GM23338 (cell line): Measurements from ENCODE around the gene KIFBP. TPM values are rescaled to one million over a fixed set of nuclear protein-coding genes. Genes with fewer than 3 reads are reported as not detected.

ENCODE experiments used
- ATAC-seq: fragments of 200-7000 bp; cut with Tn5 transposase; 3 replicates; pipeline ENCODE4 v1.9.1; 2020
- DNase-seq: peaks from one replicate; pipeline ENCODE4 v3.0.0-alpha.2; 2015; ENCODE audit warnings: low spot score
- H2AFZ ChIP-seq: fragments of 200-600 bp; sonication (generic); 2 replicates; pipeline ENCODE4 v1.8.0; 2016; ENCODE audit warnings: antibody characterized with exemption, mild to moderate bottlenecking, moderate library complexity
- H3F3A ChIP-seq: fragments of 200-600 bp; sonication (generic); replicated peaks from 2 replicates; pipeline ENCODE4 v1.8.0; 2017; ENCODE audit warnings: antibody characterized with exemption, mixed run types, low read depth
- H3K27ac ChIP-seq: fragments of 200-600 bp; sonication (generic); 2 replicates; pipeline ENCODE4 v1.6.1; 2016; ENCODE audit warnings: low read depth
- H3K27me3 ChIP-seq: fragments of 200-600 bp; sonication (generic); 2 replicates; pipeline ENCODE4 v1.8.0; 2016; ENCODE audit warnings: mild to moderate bottlenecking, mixed run types, moderate library complexity; ENCODE audit not compliant: insufficient read depth
- H3K36me3 ChIP-seq: fragments of 200-600 bp; sonication (generic); 2 replicates; pipeline ENCODE4 v1.8.0; 2016; ENCODE audit warnings: mild to moderate bottlenecking; ENCODE audit not compliant: insufficient read depth
- H3K4me1 ChIP-seq: fragments of 200-600 bp; sonication (generic); 2 replicates; pipeline ENCODE4 v1.8.0; 2016; ENCODE audit warnings: mild to moderate bottlenecking, moderate library complexity; ENCODE audit not compliant: insufficient read depth
- H3K4me2 ChIP-seq: fragments of 200-600 bp; sonication (generic); 2 replicates; pipeline ENCODE4 v1.7.1; 2017; ENCODE audit warnings: mixed run types
- H3K4me3 ChIP-seq: fragments of 200-600 bp; sonication (generic); 2 replicates; pipeline ENCODE4 v1.6.1; 2016; ENCODE audit warnings: mixed run types
- H3K79me2 ChIP-seq: fragments of 200-600 bp; sonication (generic); replicated peaks from 2 replicates; pipeline ENCODE4 v1.8.0; 2017; ENCODE audit warnings: mild to moderate bottlenecking; ENCODE audit not compliant: insufficient read depth
- H3K9me2 ChIP-seq: fragments of 200-600 bp; sonication (generic); 2 replicates; pipeline ENCODE4 v1.8.0; 2017; ENCODE audit not compliant: insufficient read depth
- H4K20me1 ChIP-seq: fragments of 200-600 bp; sonication (generic); replicated peaks from 2 replicates; pipeline ENCODE4 v1.8.0; 2017; ENCODE audit warnings: mild to moderate bottlenecking; ENCODE audit not compliant: insufficient read depth
- H3K27ac Mint-ChIP-seq: 2 replicates; pipeline ENCODE4 v1.8.0; 2020; ENCODE audit warnings: inconsistent platforms, mild to moderate bottlenecking, moderate library complexity, mixed read lengths
- H3K27me3 Mint-ChIP-seq: 3 replicates; pipeline ENCODE4 v1.8.0; 2022; ENCODE audit warnings: low read depth, mild to moderate bottlenecking, moderate library complexity, mixed read lengths, inconsistent platforms; ENCODE audit not compliant: insufficient read depth, poor library complexity
- H3K36me3 Mint-ChIP-seq: 3 replicates; pipeline ENCODE4 v1.8.0; 2021; ENCODE audit warnings: low read depth, mild to moderate bottlenecking, inconsistent platforms, moderate library complexity, mixed read lengths
- H3K4me1 Mint-ChIP-seq: 3 replicates; pipeline ENCODE4 v1.8.0; 2020; ENCODE audit warnings: mild to moderate bottlenecking, inconsistent platforms, mixed read lengths
- H3K4me3 Mint-ChIP-seq: 3 replicates; pipeline ENCODE4 v1.8.0; 2021; ENCODE audit warnings: moderate library complexity, mild to moderate bottlenecking, inconsistent platforms, mixed read lengths
- H3K9me3 Mint-ChIP-seq: 3 replicates; pipeline ENCODE4 v1.8.0; 2020; ENCODE audit warnings: moderate library complexity, mild to moderate bottlenecking, inconsistent platforms, mixed read lengths
- EZH2 ChIP-seq: fragments of 200-600 bp; sonication (generic); IDR thresholded peaks from one replicate; pipeline ENCODE4 v1.8.0; 2017; ENCODE audit warnings: antibody characterized with exemption, mild to moderate bottlenecking, low read depth; ENCODE audit not compliant: unreplicated experiment
- JUNB ChIP-seq: IDR thresholded peaks from one replicate; pipeline ENCODE4 v1.6.1; 2016; ENCODE audit warnings: antibody characterized with exemption; ENCODE audit not compliant: unreplicated experiment
- NANOG ChIP-seq: IDR thresholded peaks from 2 replicates; pipeline ENCODE4 v1.6.1; 2016; ENCODE audit warnings: antibody characterized with exemption, borderline replicate concordance
- POLR2AphosphoS5 ChIP-seq: IDR thresholded peaks from 2 replicates; pipeline ENCODE4 v1.6.1; 2016; ENCODE audit warnings: antibody characterized with exemption, low read depth
- ZNF114 ChIP-seq: fragments of 250-450 bp; sonication (Bioruptor Pico); IDR thresholded peaks from 2 replicates; pipeline ENCODE4 v1.5.0; 2020; ENCODE audit warnings: mild to moderate bottlenecking, moderate library complexity
- ZNF331 ChIP-seq: fragments of 250-450 bp; sonication (Bioruptor Pico); IDR thresholded peaks from 2 replicates; pipeline ENCODE4 v1.5.0; 2020; ENCODE audit warnings: low read depth, mild to moderate bottlenecking, moderate library complexity
- polyA plus RNA-seq: library from polyadenylated mRNA; unstranded; fragments of >200 nt; fragmentation: Nextera tagmentation; extraction: Ambion mirVana; gene quantifications from 2 replicates; pipeline ENCODE4 v1.2.1, GENCODE V29; 2016
- total RNA-seq: library from RNA; depleted of rRNA; stranded (reverse); fragments of >200 nt; shearing (Covaris generic); gene quantifications from 2 replicates; pipeline ENCODE4 v1.2.3, GENCODE V29; 2014
- TF ChIP-seq, protein P1 (sequence below), 2 experiments: fragments of 200-600 bp in 1 of 2; sonication (generic) in 1 of 2; conservative IDR thresholded peaks; 2 replicates each; pipeline versions ENCODE4 v1.5.1 to v1.6.1; 2016 to 2017; ENCODE audit warnings: antibody characterized with exemption in 2 of 2, low read depth in 2 of 2, mild to moderate bottlenecking in 2 of 2, moderate library complexity in 1 of 2
- TF ChIP-seq, protein P2 (sequence below): IDR thresholded peaks from 2 replicates; pipeline ENCODE4 v1.6.1; 2016; ENCODE audit warnings: antibody characterized with exemption
- TF ChIP-seq, protein P3 (sequence below): fragments of 250-450 bp; sonication (Bioruptor Pico); IDR thresholded peaks from 2 replicates; pipeline ENCODE4 v1.5.0; 2020; ENCODE audit warnings: mild to moderate bottlenecking, moderate library complexity

KIFBP gene
- total and polyA plus RNA-seq, 2 experiments from 2014 or later: 24.5 to 39.8 TPM

DNA sequence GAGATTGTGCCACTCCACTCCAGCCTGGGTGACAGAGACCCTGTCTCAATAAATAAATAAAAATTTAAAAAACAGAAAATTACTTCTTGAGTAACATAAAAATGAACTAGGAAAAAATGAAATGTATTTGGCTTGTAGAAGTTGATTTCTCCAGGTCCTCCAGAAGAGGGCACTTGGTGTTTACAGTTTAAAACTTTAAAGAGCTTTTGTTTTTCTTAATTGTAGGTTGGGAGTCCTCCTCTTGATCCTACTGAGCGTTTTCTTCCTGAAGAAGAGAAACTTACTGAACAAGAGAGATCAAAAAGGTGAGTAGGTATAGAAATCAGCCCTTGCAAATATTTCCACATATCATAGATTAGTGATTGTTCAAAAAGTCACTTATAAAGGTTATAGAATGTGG lies 16.2 kb downstream of the KIFBP start:
- Histone ChIP-seq H3K79me2 (no peaks in the 10 kb centered on the region; the same call in 1 of the 2 replicates), H3F3A (no peaks in the 10 kb centered on the region), H3K36me3 (peaks cover 20% of the 10 kb centered on the region), H3K4me1 (no peaks in the 10 kb centered on the region), H3K27ac (no peak overlapping the region; the same call in 1 of the 2 replicates), H3K27me3 (no peaks in the 10 kb centered on the region), H2AFZ (no peak overlapping the region), H3K4me3 (no peak overlapping the region), H3K4me2 (no peak overlapping the region), H3K9me2 (no peaks in the 10 kb centered on the region), H4K20me1 (no peaks in the 10 kb centered on the region; the same call in none of the 2 replicates)
- Mint-ChIP-seq H3K36me3 (peaks cover 16% of the 10 kb centered on the region; the same call in 2 of the 3 replicates), H3K27ac (no peak overlapping the region), H3K27me3 (no peaks in the 10 kb centered on the region), H3K4me3 (no peak overlapping the region), H3K4me1 (no peaks in the 10 kb centered on the region), H3K9me3 (no peaks in the 10 kb centered on the region)
- TF ChIP-seq, protein P1, sequence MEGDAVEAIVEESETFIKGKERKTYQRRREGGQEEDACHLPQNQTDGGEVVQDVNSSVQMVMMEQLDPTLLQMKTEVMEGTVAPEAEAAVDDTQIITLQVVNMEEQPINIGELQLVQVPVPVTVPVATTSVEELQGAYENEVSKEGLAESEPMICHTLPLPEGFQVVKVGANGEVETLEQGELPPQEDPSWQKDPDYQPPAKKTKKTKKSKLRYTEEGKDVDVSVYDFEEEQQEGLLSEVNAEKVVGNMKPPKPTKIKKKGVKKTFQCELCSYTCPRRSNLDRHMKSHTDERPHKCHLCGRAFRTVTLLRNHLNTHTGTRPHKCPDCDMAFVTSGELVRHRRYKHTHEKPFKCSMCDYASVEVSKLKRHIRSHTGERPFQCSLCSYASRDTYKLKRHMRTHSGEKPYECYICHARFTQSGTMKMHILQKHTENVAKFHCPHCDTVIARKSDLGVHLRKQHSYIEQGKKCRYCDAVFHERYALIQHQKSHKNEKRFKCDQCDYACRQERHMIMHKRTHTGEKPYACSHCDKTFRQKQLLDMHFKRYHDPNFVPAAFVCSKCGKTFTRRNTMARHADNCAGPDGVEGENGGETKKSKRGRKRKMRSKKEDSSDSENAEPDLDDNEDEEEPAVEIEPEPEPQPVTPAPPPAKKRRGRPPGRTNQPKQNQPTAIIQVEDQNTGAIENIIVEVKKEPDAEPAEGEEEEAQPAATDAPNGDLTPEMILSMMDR (conservative IDR thresholded peaks at IDR 0.05; ENCODE audit: low read depth in 2 of 2): peak in 1 of 2 experiments; percentile 45
- TF ChIP-seq JUNB: no peak
- ATAC-seq (no peak), DNase-seq (peak; percentile 49)

DNA sequence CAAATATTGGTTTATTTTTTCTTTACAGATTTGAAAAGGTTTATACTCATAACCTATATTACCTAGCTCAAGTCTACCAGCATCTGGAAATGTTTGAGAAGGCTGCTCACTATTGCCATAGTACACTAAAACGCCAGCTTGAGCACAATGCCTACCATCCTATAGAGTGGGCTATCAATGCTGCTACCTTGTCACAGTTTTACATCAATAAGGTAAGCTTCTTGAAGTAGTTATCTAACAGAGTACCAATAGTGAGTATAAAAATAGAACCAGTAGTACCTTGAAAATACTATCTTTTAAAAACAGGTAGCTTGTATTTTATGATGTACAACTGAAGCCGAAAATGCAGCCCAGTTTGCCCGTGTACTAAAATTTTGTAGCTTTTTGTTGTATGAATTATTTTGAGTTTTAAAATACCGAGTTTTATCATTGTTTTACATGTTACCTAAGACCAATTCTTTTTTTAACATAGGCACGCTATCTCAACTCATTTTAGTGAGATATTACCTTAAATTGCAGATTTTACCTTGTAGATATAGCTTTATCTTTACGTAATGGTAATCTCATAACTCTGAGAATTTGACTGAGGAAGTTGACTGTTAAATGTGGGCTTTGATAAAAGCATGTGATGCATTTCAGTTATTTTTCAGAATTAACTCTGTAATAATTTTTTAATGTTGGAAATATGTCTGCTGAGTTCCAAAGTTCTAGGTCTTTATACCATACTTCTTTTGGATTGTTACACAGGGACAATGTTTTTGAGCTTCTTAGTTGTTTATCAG lies 17.3 kb downstream of the KIFBP start:
- H3K4me2 ChIP-seq: no peak overlapping the region
- H3K4me3 Mint-ChIP-seq: no peak overlapping the region
- no peaks in the 10 kb centered on the region for H3K27me3 ChIP-seq
- no peaks in the 10 kb centered on the region; the same call in 1 of the 2 replicates for H3K79me2 ChIP-seq
- no peak overlapping the region for H3K27ac Mint-ChIP-seq
- no peak for DNase-seq
- H3K4me1 Mint-ChIP-seq: no peaks in the 10 kb centered on the region
- no peaks in the 10 kb centered on the region for H3K9me3 Mint-ChIP-seq
- no peak overlapping the region for H3K4me3 ChIP-seq
- H2AFZ ChIP-seq: no peak overlapping the region
- no peaks in the 10 kb centered on the region for H3K27me3 Mint-ChIP-seq
- no peak overlapping the region for H3K27ac ChIP-seq
- H3F3A ChIP-seq: no peaks in the 10 kb centered on the region
- peaks cover 18% of the 10 kb centered on the region; the same call in 2 of the 3 replicates for H3K36me3 Mint-ChIP-seq
- H3K9me2 ChIP-seq: no peaks in the 10 kb centered on the region
- H3K36me3 ChIP-seq: peaks cover 16% of the 10 kb centered on the region
- H3K4me1 ChIP-seq: no peaks in the 10 kb centered on the region
- H4K20me1 ChIP-seq: peaks cover 6% of the 10 kb centered on the region; the same call in 1 of the 2 replicates
- no peak for ATAC-seq
- TF ChIP-seq NANOG (no peak), EZH2 (no peak), ZNF114 (CRISPR knock-in tag) (no peak), ZNF331 (CRISPR knock-in tag) (no peak), POLR2AphosphoS5 (no peak)
- TF ChIP-seq, protein P2, sequence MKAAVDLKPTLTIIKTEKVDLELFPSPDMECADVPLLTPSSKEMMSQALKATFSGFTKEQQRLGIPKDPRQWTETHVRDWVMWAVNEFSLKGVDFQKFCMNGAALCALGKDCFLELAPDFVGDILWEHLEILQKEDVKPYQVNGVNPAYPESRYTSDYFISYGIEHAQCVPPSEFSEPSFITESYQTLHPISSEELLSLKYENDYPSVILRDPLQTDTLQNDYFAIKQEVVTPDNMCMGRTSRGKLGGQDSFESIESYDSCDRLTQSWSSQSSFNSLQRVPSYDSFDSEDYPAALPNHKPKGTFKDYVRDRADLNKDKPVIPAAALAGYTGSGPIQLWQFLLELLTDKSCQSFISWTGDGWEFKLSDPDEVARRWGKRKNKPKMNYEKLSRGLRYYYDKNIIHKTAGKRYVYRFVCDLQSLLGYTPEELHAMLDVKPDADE: no peak
- TF ChIP-seq, protein P3, sequence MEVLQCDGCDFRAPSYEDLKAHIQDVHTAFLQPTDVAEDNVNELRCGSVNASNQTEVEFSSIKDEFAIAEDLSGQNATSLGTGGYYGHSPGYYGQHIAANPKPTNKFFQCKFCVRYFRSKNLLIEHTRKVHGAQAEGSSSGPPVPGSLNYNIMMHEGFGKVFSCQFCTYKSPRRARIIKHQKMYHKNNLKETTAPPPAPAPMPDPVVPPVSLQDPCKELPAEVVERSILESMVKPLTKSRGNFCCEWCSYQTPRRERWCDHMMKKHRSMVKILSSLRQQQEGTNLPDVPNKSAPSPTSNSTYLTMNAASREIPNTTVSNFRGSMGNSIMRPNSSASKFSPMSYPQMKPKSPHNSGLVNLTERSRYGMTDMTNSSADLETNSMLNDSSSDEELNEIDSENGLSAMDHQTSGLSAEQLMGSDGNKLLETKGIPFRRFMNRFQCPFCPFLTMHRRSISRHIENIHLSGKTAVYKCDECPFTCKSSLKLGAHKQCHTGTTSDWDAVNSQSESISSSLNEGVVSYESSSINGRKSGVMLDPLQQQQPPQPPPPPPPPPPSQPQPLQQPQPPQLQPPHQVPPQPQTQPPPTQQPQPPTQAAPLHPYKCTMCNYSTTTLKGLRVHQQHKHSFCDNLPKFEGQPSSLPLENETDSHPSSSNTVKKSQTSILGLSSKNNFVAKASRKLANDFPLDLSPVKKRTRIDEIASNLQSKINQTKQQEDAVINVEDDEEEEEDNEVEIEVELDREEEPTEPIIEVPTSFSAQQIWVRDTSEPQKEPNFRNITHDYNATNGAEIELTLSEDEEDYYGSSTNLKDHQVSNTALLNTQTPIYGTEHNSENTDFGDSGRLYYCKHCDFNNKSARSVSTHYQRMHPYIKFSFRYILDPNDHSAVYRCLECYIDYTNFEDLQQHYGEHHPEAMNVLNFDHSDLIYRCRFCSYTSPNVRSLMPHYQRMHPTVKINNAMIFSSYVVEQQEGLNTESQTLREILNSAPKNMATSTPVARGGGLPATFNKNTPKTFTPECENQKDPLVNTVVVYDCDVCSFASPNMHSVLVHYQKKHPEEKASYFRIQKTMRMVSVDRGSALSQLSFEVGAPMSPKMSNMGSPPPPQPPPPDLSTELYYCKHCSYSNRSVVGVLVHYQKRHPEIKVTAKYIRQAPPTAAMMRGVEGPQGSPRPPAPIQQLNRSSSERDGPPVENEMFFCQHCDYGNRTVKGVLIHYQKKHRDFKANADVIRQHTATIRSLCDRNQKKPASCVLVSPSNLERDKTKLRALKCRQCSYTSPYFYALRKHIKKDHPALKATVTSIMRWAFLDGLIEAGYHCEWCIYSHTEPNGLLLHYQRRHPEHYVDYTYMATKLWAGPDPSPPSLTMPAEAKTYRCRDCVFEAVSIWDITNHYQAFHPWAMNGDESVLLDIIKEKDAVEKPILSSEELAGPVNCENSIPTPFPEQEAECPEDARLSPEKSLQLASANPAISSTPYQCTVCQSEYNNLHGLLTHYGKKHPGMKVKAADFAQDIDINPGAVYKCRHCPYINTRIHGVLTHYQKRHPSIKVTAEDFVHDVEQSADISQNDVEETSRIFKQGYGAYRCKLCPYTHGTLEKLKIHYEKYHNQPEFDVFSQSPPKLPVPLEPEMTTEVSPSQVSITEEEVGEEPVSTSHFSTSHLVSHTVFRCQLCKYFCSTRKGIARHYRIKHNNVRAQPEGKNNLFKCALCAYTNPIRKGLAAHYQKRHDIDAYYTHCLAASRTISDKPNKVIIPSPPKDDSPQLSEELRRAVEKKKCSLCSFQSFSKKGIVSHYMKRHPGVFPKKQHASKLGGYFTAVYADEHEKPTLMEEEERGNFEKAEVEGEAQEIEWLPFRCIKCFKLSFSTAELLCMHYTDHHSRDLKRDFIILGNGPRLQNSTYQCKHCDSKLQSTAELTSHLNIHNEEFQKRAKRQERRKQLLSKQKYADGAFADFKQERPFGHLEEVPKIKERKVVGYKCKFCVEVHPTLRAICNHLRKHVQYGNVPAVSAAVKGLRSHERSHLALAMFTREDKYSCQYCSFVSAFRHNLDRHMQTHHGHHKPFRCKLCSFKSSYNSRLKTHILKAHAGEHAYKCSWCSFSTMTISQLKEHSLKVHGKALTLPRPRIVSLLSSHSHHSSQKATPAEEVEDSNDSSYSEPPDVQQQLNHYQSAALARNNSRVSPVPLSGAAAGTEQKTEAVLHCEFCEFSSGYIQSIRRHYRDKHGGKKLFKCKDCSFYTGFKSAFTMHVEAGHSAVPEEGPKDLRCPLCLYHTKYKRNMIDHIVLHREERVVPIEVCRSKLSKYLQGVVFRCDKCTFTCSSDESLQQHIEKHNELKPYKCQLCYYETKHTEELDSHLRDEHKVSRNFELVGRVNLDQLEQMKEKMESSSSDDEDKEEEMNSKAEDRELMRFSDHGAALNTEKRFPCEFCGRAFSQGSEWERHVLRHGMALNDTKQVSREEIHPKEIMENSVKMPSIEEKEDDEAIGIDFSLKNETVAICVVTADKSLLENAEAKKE (CRISPR knock-in tag): no peak
- TF ChIP-seq, protein P1 (conservative IDR thresholded peaks at IDR 0.05; ENCODE audit: low read depth in 2 of 2): no peak
